NCI-H2196 (cell line): ENCODE measurements around the gene SPTBN1.
"Not testable (repeated sequence)": the region's sequence is repeated elsewhere in the genome, so short reads cannot be mapped to it uniquely, and the experiment has no call there.

Experiments
- DNase-seq: peaks from one replicate; lab custom pipeline; 2025; ENCODE audit not compliant: unreplicated experiment; lab: John Stamatoyannopoulos, UW

The SPTBN1 gene

DNA sequence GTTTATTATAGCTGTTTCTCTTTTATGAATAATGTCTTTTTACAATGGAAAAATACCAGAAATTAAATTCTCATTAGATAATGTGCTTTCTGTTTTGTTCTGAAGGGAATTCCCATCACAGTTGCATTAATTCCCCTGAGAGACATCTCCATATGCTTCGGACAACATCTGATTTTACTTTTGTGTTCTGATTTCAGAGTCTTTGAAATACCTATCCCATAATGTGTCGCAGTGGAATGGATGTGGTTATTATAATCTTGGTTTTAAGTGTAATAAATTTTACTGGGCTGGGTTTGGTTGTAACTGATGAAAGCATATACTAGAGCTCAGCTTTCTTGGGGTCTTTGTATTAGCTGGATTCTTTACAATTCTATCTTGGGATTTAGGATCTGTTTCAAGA is 12.5 kb downstream of the SPTBN1 start:
- DNase-seq, result no peak

DNA sequence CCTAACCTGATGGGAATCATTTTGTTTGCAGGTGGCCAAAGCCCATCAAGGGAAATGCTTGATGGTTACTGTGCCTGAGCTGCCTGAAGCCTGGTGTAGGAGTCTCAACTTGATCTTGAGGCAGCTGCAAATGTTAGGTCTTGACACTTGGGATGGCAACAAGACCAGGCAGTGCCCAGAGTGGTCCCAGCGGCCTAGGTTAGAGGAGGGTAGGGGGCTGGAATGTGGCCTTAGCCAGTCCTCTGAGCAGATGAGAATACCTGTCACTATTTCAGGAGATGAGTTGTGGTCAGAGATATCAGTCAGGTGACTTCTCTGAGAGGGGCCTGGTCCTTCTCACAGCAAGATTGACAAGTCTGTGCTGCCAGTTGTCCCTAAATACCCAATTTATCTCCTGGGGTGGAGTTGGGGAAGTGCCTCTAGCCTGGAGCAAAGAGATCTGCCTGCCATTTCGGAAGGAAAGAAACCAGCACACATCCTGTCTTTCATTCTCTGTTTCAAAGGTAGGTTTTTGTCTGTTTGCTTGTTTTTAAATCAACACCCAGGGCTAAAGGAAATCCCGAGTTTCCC is 13.4 kb downstream of the SPTBN1 start:
- no peak for DNase-seq

DNA sequence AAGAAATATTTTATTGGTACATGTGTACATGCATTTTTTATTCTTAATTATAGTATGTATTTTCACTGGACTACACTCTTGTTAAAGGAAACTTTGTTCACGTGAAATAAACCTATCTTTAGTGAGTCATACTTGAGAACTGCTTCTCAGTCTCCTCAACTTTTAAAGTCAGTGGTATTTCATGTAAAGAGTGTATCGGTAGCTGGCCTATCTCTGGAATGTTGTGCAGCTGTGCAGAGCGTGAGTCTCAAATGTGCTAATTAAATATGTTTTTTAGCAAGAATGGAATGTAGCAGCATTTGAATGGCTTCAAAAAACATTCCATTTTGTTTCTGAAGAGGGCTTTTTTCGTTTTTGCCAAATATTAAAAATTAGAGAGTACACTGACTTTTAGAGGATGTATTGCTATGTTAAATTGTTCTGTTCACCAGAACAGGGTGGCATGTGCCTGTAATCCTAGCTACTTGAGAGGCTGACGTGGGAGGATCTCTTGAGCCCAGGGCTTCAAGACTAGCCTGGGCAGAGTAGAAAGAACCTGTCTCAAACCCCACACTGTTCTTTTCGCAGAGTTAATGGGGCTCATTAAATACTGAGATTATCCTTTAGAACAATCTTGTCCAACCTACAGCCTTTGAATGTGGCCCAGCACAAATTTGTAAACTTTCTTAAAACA is 14.3 kb downstream of the SPTBN1 start:
- no peak for DNase-seq

DNA sequence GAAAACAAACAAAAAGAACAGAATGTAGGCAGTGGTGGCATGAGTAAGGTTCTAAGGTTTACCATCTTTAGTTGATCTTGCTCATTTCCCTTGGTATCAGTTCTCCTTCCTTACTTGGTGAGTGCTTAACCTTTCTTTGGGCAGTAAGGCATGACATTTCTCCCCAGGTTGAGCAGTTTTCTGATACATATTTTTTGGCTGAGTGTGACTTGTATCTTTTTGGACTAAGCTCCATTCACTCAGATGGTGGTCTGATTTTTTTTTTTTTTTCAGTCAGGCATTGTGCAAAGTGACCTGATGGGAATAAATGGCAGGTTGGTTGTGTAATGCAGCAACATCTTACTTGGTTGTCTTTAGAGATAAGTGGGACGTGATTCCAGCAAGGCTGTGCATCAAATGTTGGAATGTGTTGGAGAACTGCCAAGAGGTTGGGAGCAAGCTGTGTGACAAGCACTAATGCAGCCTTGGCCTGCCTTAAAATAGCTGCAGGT is 15.1 kb downstream of the SPTBN1 start:
- peak; percentile 2 for DNase-seq

DNA sequence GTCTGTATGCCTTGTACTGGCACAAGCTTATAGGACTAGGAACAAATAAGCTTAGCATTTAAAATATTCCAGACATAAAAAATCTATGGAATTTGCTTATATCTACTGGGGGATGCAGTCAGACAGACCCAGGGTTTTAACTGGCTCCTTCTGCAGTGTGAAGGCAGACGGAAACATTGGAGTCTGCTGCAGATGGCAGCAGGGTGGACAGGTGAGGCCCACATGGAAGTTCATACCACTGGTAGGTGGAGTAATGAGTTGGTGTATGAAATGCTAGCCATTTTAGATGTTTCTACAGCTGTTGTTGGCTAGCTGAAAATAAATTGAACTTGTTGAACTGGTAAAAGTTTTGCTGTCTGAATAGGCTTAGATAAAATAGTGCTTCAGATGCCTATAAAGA is 17.7 kb downstream of the SPTBN1 start:
- no peak for DNase-seq

DNA sequence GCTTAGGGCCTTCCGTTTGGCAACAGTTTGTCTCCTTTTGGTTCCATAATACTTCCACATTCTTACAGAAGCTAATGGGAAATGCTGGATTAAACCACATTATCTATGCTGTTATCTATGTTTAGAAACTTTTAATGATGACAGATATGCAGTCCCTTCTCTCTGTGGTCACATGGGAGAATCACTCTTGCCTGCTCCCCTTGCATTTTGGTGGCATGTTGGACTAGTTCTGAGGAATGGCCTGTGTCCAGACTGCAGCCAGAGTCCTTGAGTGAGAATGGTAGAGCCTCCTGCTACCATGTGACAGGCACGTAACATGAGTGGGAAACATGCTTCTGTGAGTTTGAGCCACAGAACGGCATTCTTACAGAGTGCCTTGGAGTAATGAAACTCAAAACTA is 19.2 kb downstream of the SPTBN1 start:
- no peak for DNase-seq

DNA sequence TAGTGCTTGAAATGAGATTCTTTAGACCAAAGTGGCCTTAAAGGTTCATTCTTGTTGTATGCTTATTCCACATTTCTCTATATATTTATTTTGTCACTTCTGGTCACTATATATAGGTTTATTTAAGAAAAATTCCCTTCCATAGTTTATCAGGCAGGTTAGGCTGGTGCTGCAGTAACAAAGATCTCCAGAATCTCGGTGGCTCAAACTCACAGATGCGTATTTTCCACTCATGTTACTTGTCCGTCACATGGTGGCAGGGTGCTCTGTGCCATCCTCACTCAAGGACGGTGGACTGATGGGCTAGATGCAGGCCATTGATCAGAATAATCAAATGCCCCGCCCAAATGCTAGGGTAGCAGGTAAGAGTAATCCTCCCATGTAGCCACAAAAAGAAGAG is 19.8 kb downstream of the SPTBN1 start:
- no peak for DNase-seq

DNA sequence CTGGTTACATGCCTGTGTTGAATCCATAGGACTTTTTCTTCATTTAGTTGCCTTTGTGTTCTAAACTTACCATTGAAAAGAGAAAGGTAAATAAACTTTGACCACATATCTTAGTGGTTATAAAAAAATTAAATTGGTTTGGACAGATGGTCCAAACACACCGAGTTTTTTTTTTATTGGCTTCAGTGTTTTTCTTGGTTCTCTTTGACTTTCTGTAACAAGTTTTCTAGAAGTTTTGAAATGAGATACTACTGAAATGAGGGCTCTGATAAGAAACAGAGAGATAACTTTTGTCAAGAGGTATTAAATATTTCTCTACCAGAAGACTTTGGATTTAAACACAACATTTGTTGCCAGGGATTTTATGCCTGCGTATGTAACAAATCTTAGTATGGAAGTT is 20.7 kb downstream of the SPTBN1 start:
- no peak for DNase-seq

DNA sequence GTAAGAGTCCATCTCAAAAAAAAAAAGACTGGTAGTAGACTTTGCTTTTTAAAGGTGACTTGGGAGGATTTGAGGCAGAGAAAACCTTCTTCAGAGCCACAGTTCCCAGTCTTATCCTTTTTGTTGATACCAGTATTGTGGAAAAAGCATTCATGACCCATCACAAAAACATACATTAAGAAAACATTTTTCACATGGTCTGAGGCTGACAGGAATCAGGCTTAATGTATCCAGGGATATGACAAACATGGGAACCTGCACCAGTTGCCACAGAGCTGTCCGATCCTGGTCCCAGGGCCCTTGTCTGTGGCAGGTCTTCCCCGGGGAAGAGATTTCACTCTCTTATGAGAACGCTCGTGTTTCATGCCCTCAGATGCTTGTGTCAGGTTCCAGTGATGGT is 21.8 kb downstream of the SPTBN1 start:
- no peak for DNase-seq

DNA sequence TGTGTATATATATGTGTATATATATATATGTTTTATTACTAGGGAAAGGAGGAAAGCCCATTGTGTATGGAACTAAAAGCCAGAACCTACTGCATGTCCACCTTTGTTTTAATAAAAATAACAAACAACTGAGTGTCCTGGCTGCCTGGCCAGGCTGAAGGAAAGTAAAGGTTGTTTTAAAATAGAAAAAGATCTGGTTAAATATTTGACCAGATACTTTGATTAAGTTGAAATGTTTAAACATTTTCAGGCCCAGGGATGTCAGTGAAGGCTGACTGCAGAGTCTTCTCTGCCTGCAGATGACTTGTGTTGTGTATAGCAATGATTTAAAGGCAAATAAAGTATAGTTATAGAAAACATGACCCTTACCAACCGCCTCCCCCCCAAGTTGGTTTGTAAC is 22.8 kb downstream of the SPTBN1 start:
- no peak for DNase-seq

DNA sequence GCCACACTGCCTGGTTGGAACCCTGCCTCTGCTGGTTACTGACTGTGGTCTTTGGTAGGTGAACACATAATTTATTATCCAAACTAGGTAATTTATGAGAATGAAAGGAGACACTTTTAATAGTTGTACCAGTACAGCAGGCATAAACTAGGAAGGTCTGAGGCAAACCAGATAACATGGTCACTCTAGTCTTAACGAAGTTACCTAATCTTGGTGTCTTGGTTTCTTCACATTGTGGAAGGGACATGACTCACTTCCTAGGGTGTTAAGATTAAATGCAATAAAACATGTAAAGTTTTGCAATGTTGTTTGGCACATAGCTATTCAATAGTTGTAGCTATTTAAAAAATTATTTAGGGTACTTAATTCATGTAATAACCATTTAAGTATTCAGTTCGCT is 23.3 kb downstream of the SPTBN1 start:
- no peak for DNase-seq

DNA sequence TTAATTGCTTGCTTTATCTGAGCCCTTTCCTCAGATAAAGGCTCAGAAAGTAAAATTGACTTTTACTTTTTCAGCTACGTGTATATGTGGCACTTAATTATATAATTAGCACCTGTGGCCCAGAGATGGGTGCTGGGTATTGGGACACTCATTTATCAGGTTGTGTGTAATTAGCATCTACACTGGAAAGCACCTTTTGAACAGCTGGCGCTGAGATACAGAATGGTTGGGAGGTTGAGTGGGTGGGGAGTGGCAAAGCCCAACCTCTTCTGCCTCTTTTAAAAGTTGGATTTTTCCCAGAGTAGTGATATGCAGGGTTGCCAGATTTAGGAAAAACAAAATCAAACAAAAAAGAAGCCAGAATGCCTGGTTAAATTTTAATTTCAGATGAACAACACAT is 23.9 kb downstream of the SPTBN1 start:
- no peak for DNase-seq

DNA sequence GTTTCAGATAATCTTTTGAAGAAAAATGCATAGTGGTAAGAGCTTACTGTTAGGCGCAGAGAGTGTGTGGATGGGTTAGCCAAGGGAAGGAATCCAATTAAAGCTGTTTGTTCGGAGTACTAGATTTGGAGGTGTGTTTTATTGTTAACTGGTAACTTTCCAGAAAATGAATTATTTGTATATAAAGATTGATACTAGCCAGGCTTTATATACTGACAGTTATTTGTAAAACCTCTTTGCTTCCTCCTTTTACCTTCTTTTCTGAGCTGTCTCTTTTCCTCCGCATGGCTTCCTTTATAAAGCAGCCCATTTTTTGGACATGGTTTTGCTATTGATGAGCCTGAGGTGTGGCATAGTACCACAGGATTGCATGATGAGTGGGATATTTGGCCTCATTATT is 25.6 kb downstream of the SPTBN1 start:
- no peak for DNase-seq

DNA sequence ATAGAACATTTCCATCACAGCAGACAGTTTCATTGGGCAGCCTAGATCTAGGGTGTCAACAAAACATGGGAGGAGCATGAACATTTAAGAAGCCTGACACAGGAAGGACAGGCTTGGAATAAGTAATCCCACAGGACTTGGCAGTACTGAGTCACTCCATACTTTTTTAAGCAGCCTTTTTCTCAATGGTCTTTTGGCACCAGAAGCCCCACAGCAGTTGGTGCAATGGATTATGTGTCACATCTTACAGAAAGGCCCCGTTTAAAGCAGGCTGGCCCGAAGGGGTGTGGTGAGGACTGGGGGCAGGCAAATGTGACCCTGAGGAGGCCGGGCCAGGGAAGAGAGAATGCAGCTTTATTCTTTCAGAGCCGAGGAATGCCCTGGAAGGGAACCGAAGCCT is 26.6 kb downstream of the SPTBN1 start:
- DNase-seq, result no peak

DNA sequence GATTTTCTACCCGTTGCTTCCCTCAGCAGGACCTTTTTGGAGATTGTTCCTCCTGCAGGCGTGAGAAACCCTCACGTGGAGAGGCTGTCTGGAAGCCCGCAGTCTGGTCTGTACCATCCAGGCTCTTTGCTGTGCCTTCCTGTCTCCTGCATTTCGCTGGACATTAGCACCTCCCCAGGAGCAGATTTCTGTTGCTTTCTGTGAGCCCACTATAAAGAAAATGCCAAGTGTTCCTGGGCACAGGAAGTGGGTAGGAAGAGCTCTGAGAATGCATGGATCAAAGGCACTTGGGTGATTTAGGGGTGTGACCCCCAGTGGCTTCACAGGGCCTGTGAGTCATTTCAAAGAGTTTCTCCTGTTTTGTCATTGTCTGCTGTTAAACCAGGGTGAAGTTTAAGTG is 27.3 kb downstream of the SPTBN1 start:
- DNase-seq, result no peak

DNA sequence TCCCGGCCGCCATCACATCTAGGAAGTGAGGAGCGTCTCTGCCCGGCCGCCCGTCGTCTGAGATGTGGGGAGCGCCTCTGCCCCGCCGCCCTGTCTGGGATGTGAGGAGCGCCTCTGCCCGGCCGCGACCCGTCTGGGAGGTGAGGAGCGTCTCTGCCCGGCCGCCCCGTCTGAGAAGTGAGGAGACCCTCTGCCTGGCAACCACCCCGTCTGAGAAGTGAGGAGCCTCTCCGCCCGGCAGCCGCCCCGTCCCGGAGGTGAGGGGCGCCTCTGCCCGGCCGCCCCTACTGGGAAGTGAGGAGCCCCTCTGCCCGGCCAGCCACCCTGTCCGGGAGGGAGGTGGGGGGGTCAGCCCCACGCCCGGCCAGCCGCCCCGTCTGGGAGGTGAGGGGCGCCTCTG is 29.6 kb downstream of the SPTBN1 start:
- not testable (repeated sequence) for DNase-seq

DNA sequence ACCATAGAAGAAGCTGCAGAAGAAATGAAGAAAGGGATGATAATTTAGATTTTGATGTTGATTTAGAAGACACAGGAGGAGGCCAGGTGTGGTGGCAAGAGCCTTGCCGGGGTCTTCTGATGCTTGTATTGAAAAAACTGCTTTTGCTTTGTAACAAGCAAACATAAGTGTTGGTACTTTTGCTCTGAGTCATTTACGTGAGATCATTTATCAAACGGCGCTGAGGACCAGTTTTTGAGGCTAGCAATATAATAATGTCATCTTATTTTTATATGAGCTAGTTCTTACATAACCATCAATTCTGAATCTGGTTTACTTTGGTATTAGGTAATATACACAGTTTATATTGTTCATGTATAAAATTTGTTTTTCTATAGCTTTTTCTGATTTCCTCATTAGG is 30.6 kb downstream of the SPTBN1 start:
- DNase-seq, result no peak

DNA sequence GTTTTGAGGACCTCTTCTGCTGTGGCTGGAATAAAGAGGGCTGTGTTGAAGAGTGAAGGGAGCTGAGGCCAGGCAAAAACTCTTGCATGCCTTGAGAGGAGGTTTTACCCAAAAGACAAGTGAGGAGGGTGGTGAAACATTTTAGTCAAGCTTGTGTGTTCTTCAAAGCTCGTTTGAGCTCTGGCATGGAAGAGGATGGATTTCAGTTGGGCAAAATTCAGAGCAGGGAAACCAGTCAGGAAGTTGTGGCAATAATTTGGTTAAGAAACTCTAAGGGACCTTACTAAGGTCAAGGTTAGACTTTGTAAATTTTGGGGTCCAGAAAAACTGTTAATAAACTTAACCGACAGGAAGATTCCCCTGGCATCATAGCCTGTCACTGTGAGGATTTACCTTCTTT is 34.7 kb downstream of the SPTBN1 start:
- DNase-seq, result no peak

DNA sequence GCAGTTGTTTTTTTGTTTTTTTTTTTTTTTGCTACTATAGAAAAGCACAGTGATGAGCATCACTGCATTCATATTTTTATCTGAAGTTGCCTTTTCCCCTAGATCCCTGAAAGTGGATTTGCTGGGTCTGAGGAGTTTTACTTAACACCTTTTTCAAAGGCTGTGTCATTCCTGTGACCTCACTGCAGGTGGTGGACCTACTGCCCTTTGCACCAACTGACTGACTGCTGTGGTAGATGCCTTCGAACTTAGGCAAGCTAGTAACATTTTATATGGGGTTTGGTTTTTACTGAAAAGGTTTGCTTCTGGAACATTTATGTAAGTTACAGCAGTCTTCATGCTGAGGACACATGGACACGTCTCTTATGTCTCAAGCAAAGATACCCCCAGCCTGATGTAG is 36.2 kb downstream of the SPTBN1 start:
- no peak for DNase-seq

DNA sequence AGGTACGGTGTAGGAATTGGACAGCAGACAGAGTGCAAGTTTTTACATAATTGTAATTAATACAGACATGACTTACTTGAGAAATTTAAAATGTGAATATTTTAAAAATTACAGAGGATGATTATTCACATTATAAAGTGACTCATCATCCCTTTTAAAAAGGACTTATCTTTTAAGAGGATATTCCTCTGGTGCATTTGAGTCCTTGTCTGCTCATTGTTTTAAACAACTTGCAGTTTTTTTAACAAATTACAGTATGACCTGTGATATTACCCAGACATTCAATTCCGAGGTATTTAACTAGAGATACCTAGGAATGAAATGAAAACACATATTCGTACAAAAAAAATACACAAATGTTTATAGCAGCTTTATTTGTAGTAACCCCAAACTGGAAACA is 38.0 kb downstream of the SPTBN1 start:
- DNase-seq, result no peak

DNA sequence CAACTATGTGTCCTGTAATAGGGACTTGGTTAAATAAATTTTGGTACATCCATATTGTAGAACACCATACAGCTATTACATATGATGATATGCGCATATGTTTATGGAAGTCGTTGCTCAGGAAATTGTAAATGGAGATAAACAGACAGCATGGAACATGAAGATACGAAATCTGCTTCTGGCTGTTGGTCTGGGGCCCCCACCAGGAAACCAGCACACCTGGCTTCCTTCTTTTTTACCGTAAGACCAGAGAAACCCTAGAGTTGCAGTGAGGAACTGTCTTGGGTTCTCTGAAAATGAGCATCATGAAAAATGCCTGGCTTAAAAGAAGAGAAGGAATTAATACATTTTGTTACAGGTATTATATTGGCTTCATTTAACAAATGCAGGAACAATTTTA is 40.8 kb downstream of the SPTBN1 start:
- DNase-seq, result no peak

DNA sequence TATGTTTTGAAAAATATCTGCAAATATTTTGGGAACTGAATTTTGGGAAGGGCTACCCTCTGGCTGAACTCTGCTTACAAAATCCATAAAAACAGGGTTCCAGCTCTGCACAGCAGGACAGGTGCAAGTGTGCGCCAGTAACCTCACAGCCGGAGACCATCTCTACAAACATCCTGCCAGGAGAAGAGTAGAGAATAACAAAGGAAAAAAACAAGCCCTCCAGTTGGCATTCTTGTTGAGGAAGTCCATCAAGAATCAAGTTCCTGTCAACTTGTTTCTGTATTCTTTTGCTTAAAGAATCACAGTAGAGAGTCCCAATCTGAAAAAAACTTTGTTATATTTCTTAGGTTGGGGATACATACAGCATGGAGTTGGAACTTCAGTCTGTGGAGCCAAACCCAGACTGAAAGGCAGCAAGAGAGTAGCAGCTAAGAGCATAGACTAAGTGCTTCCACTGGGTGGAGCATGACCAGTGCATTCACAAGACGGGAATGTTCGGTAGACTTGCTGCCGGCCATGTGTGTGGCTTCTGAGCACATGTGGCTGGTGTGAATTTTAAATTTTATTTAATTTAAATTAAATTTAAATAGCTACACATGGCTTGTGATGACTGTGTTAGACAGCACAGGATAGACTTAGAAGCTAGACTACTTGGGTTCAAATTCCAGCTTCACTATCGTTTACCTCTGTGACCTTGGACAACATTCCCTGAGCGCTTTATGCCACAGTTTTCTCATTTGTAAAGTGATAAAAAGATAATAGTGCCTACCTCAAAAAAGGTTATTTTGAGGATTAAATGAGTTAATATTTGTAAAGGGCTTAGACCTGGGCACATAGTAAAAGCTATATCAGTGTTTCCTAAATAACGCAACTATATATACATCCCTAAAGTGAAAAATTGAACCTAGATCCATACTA is 41.9 kb downstream of the SPTBN1 start:
- no peak for DNase-seq
